Prostate gland (tissue), 2 donors: ENCODE data around the gene DOK6.

Experiments
- POLR2A ChIP-seq: fragments of 450-650 bp; IDR thresholded peaks from one replicate; pipeline ENCODE4 v1.6.1; 2016; ENCODE audit warnings: antibody characterized with exemption, mild to moderate bottlenecking
- TF ChIP-seq, protein P1 (sequence below), 4 experiments: fragments of 200-600 bp in 2 of 4; fragments of 450-650 bp in 2 of 4; sonication (generic) in 2 of 4; IDR thresholded peaks; 1 replicate in 3 of 4; 2 replicates in 1 of 4; pipeline ENCODE4 v1.5.1; 2016 to 2019; ENCODE audit warnings: antibody characterized with exemption in 4 of 4, mild to moderate bottlenecking in 2 of 4, moderate library complexity in 2 of 4

DNA sequence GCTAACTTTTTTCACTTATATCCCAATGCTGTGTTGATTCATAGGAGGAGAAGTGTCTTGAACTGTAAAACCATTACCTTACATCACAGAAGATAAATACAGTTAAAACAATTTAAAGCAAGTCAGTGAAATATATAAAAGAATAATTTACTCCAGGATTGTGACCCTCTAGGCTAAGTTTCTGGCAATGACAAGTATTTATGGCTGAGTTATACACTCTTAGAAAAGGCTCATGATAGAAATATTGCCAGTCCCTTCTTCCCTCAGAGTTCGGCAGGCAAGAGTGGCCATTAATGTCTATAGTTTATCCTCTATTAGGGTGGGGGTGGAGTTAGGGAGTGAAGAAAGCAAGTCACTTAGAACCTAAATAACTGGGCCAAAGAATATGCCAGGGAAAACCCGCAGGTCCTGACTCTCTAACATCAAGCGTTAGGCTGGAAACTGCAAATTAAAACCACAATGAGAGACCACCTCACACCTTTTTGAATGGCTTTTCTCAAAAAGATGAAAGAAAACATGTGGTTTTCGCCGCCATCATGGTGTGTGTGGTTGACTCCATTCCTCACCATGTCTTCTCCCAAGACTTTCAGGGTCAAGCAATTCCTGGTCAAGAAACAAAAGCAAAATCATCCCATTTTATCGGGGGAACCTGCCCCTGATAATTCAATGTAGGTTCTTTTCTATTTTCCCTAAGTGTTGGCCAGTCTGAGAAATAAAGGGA lies 477.7 kb downstream of the DOK6 start:
- TF ChIP-seq, protein P1, sequence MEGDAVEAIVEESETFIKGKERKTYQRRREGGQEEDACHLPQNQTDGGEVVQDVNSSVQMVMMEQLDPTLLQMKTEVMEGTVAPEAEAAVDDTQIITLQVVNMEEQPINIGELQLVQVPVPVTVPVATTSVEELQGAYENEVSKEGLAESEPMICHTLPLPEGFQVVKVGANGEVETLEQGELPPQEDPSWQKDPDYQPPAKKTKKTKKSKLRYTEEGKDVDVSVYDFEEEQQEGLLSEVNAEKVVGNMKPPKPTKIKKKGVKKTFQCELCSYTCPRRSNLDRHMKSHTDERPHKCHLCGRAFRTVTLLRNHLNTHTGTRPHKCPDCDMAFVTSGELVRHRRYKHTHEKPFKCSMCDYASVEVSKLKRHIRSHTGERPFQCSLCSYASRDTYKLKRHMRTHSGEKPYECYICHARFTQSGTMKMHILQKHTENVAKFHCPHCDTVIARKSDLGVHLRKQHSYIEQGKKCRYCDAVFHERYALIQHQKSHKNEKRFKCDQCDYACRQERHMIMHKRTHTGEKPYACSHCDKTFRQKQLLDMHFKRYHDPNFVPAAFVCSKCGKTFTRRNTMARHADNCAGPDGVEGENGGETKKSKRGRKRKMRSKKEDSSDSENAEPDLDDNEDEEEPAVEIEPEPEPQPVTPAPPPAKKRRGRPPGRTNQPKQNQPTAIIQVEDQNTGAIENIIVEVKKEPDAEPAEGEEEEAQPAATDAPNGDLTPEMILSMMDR (IDR thresholded peaks at IDR 0.05): no peak
- no peak for TF ChIP-seq POLR2A
